Keratinocyte (primary cell): Measurements from ENCODE around the gene LIN28A. TPM values are rescaled to one million over a fixed set of nuclear protein-coding genes. Genes with fewer than 3 reads are reported as not detected.

Source experiments
- DNase-seq: peaks from one replicate; pipeline ENCODE4 v3.0.0-alpha.2; 2011; ENCODE audit warnings: low read depth, missing footprints, low spot score
- FAIRE-seq: peaks from 2 replicates; lab custom pipeline; 2011; peaks lifted over from hg19 to GRCh38; lab: Jason Lieb, UNC
- H2AFZ ChIP-seq: 2 replicates; pipeline ENCODE4 v1.6.0; 2012; ENCODE audit warnings: low read length, control low read depth, inconsistent platforms; ENCODE audit not compliant: control insufficient read depth
- H3K27ac ChIP-seq: 2 replicates; pipeline ENCODE4 v1.5.1; 2011; ENCODE audit warnings: low read length; ENCODE audit not compliant: control insufficient read depth, insufficient read depth
- H3K27me3 ChIP-seq: 3 replicates; pipeline ENCODE4 v1.6.0; 2011; ENCODE audit warnings: low read length; ENCODE audit not compliant: control insufficient read depth, insufficient read depth; ENCODE audit errors: extremely low read depth
- H3K36me3 ChIP-seq, 2 experiments: 2 replicates in 1 of 2; 3 replicates in 1 of 2; pipeline ENCODE4 v1.5.1; 2011; ENCODE audit warnings: low read length in 2 of 2, mild to moderate bottlenecking in 1 of 2; ENCODE audit not compliant: control insufficient read depth in 2 of 2, insufficient read depth in 2 of 2; ENCODE audit errors: extremely low read depth in 1 of 2
- H3K4me1 ChIP-seq: 3 replicates; pipeline ENCODE4 v1.5.1; 2011; ENCODE audit warnings: low read length; ENCODE audit not compliant: control insufficient read depth, insufficient read depth; ENCODE audit errors: extremely low read depth
- H3K4me2 ChIP-seq: 3 replicates; pipeline ENCODE4 v1.6.0; 2011; ENCODE audit warnings: low read depth, low read length; ENCODE audit not compliant: control insufficient read depth, insufficient read depth; ENCODE audit errors: extremely low read depth
- H3K4me3 ChIP-seq, 3 experiments: fragments of 200-600 bp in 1 of 3; sonication (generic) in 1 of 3; 2 replicates in 2 of 3; 3 replicates in 1 of 3; pipeline ENCODE4 v1.5.1; 2011 to 2016; ENCODE audit warnings: low read length in 3 of 3, mild to moderate bottlenecking in 3 of 3, control low read depth in 2 of 3, inconsistent platforms in 1 of 3, low read depth in 1 of 3, mixed read lengths in 1 of 3, mixed run types in 1 of 3, moderate library complexity in 1 of 3; ENCODE audit not compliant: control insufficient read depth in 2 of 3, insufficient read depth in 2 of 3; ENCODE audit errors: extremely low read depth in 1 of 3
- H3K79me2 ChIP-seq: 2 replicates; pipeline ENCODE4 v1.6.0; 2012; ENCODE audit warnings: low read length; ENCODE audit not compliant: control insufficient read depth, insufficient read depth
- H3K9ac ChIP-seq: 3 replicates; pipeline ENCODE4 v1.6.0; 2011; ENCODE audit warnings: low read length; ENCODE audit not compliant: control insufficient read depth, insufficient read depth; ENCODE audit errors: extremely low read depth
- H3K9me1 ChIP-seq: 3 replicates; pipeline ENCODE4 v1.6.0; 2011; ENCODE audit warnings: low read length; ENCODE audit not compliant: control insufficient read depth, insufficient read depth; ENCODE audit errors: extremely low read depth
- H3K9me3 ChIP-seq: 2 replicates; pipeline ENCODE4 v1.5.1; 2012; ENCODE audit warnings: low read depth, low read length; ENCODE audit not compliant: control insufficient read depth
- H4K20me1 ChIP-seq: 3 replicates; pipeline ENCODE4 v1.6.0; 2011; ENCODE audit warnings: low read length; ENCODE audit not compliant: control insufficient read depth, insufficient read depth; ENCODE audit errors: extremely low read depth
- CTCF ChIP-seq, 3 experiments: IDR thresholded peaks in 1 of 3; conservative IDR thresholded peaks in 1 of 3; optimal IDR thresholded peaks in 1 of 3; 2 replicates in 2 of 3; 3 replicates in 1 of 3; pipeline versions ENCODE3 to v1.5.1; 2011; ENCODE audit warnings: low read length in 3 of 3, mild to moderate bottlenecking in 3 of 3, moderate library complexity in 2 of 3, control low read depth in 1 of 3, inconsistent platforms in 1 of 3; ENCODE audit not compliant: insufficient read depth in 2 of 3; ENCODE audit errors: extremely low read depth in 1 of 3
- EZH2 ChIP-seq: IDR thresholded peaks from one replicate; pipeline ENCODE4 v1.6.1; 2012; ENCODE audit warnings: inconsistent platforms, mild to moderate bottlenecking, low read length, moderate library complexity
- dilution Hi-C: fragments of 300-500 bp; cut with MboI; formaldehyde crosslinking; loops from one replicate; pipeline ENCODE4 v1.7.0; 2020; ENCODE audit warnings: low sequenced_read_pairs; ENCODE audit not compliant: extremely low pct_ligation_motif_present
- polyA plus RNA-seq, 5 experiments: library from polyadenylated mRNA; depleted of rRNA in 3 of 5; stranded (reverse) in 3 of 5; stranded (forward) in 1 of 5; unstranded in 1 of 5; fragments of >200 nt; gene quantifications; 1 replicate in 1 of 5; 2 replicates in 3 of 5; 3 replicates in 1 of 5; pipeline versions ENCODE4 v1.2.1 to v1.2.3, GENCODE V29; 2011 to 2012; ENCODE audit warnings: missing spikeins in 2 of 5, low read depth in 1 of 5, low replicate concordance in 1 of 5

The LIN28A gene
- polyA plus RNA-seq, 1 donor (not counting 4 experiments of a cell fraction or from before 2014, with no cell fraction given): not detected

GRCh38 chr1:26378088-26378878, 32.3 kb upstream of the LIN28A start:
- peak overlapping the region in 2 of 3 experiments; percentile 18 to 57 for H3K4me3 ChIP-seq
- FAIRE-seq (peak; percentile 95), DNase-seq (peak; percentile 84)
- no peaks in the 10 kb centered on the region for H4K20me1 ChIP-seq
- peak overlapping the region; percentile 92 for H2AFZ ChIP-seq
- peak overlapping the region; percentile 96 for H3K27ac ChIP-seq
- H3K9ac ChIP-seq: peak overlapping the region; percentile 66
- no peaks in the 10 kb centered on the region for H3K79me2 ChIP-seq
- H3K9me3 ChIP-seq: no peaks in the 10 kb centered on the region
- no peaks in the 10 kb centered on the region for H3K36me3 ChIP-seq
- H3K4me2 ChIP-seq: peak overlapping the region; percentile 89
- dilution Hi-C loops: no loop called here
- H3K27me3 ChIP-seq: no peaks in the 10 kb centered on the region
- H3K4me1 ChIP-seq: peaks cover 18% of the 10 kb centered on the region
- H3K9me1 ChIP-seq: no peaks in the 10 kb centered on the region
- no peak for TF ChIP-seq EZH2
- TF ChIP-seq CTCF (optimal IDR thresholded peaks at IDR 0.05 in 1 of 3, IDR thresholded peaks at IDR 0.05 in 1 of 3, conservative IDR thresholded peaks at IDR 0.05 in 1 of 3; ENCODE audit: extremely low read depth in 1 of 3, insufficient read depth in 2 of 3, low read length in 3 of 3): no peak

- Histone ChIP-seq H3K79me2 (no peaks in the 10 kb centered on the region), H3K4me3 (peak overlapping the region in 1 of 3 experiments; percentile 57), H3K27ac (no peak overlapping the region), H3K27me3 (no peaks in the 10 kb centered on the region), H3K9me1 (no peaks in the 10 kb centered on the region), H3K36me3 (no peaks in the 10 kb centered on the region), H4K20me1 (no peaks in the 10 kb centered on the region), H3K4me2 (peak overlapping the region; percentile 89), H3K4me1 (peaks cover 18% of the 10 kb centered on the region), H3K9me3 (no peaks in the 10 kb centered on the region), H2AFZ (no peak overlapping the region), H3K9ac (no peak overlapping the region)
- no peak for FAIRE-seq
- dilution Hi-C loops: no loop called here
- no peak for DNase-seq
- no peak for TF ChIP-seq CTCF (optimal IDR thresholded peaks at IDR 0.05 in 1 of 3, IDR thresholded peaks at IDR 0.05 in 1 of 3, conservative IDR thresholded peaks at IDR 0.05 in 1 of 3; ENCODE audit: extremely low read depth in 1 of 3, insufficient read depth in 2 of 3, low read length in 3 of 3)
- no peak for TF ChIP-seq EZH2
These were observed 31.8 kb upstream of the LIN28A start for GRCh38 chr1:26378879-26379251.
